GOT3 (cell line): ENCODE measurements around the gene BRAF.
"Not testable (repeated sequence)": the region's sequence is repeated elsewhere in the genome, so short reads cannot be mapped to it uniquely, and the experiment has no call there.

Experiments
- DNase-seq: peaks from one replicate; lab custom pipeline; 2025; ENCODE audit warnings: mixed read lengths; lab: John Stamatoyannopoulos, UW

Gene BRAF

DNA sequence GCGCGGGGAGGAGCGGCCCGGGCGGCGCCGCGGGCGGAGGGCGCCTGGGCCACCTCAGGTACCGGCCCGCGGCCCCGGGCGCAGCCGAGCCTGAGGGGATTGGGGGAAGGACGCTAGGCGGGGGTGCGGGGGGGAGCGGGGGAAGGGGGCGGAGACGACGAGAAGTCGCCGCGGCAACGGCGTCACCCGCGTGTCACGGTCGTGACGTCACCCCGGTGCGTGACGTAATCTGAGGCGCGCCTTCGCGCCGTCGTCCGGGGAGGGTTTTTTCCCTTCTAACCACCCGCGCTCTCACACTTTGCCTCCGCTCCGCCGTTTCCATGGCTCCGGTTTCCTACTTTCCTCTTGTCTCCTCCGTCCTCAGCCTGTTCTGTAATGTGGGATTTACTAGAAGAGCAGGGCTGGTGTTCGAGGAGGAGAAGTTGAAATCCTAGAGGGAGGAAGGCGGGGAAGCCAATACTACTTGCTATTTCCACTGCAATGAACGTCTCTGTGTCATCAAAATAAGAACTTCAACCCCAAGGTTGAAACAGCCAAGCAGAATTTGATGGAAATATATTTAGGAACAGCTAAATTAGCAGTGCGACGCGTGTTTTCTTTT, at the start of gene BRAF:
BRAF (minus strand) TSS at position 109 of the 601 bp plus-strand sequence. CDS start 226 bp downstream, outside the sequence.
- DNase-seq = peak; percentile 52

DNA sequence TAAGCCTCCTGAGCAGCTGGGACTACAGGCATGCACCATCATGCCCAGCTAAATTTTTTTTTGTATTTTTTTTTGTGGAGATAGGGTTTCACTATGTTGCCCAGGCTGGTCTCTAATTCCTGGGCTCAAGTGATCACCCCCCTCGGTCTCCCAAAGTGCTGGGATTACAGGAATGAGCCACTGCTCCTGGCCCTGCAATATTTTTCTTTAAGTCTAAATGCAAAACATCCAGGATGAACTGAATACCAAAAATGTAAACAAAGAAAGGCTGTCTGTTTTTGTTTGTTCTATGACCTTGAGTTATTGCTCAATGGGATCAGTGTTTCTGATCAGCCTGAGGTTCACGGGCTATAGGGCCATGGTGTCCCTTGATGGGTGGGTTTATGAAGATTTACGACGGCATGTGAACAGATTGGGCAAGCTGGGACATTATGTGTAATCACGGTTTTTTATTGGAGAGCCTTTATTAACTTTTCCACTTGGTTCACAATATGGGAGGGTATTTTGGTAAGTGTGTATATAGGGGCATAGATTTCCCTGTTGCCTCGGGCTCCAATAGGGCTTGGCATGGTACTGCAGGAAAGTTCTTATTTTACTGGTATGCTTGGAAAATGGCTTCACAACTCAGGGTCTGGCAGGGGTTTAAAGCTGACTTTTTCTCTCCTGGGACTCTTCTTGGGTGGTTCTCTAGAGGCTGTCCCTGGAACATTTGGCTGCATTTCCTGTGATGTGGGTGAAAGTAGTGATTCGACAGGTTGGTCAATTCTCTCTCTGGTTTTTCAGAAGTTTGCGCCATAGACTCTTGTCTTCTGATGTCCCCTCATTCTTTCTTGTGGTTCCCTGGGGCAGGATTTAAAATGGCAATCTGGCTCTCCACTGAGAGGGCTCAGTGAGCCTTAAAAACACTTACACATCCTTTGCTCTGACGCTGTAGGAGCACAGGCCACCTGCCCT, 48.4 kb upstream of the BRAF start:
- no peak for DNase-seq

- DNase-seq = no peak
Observed at GRCh38 chr7:140972344-140972743, 47.6 kb upstream of the BRAF start.

DNA sequence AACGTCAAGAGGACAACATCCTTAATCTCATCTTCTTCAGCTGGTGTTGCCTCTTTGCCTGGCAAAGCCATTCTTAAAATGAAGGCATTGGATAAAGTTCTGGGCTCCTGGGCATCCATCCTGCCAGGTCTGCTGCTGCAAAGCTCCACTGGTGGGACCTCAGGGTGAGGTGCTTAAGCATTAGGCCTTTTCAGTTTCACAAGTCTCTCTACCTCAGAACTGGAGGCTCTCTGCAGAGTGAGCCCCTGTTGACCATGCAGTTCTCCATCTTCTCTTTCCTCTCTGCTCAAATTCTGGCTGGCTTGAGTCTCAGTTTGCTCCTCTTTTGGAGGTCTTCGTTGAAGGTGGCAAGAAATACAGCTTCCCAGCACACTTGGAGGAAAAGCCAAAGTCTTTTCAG, 42.7 kb upstream of the BRAF start:
- DNase-seq = no peak

GRCh38 chr7:140966561-140967233, 42.0 kb upstream of the BRAF start:
- DNase-seq = no peak

- no peak for DNase-seq
Observed at GRCh38 chr7:140961117-140961516, 36.4 kb upstream of the BRAF start.

GRCh38 chr7:140956997-140957396, 32.3 kb upstream of the BRAF start:
- DNase-seq = not testable (repeated sequence)

GRCh38 chr7:140945940-140946339, 21.2 kb upstream of the BRAF start:
- no peak for DNase-seq

DNA sequence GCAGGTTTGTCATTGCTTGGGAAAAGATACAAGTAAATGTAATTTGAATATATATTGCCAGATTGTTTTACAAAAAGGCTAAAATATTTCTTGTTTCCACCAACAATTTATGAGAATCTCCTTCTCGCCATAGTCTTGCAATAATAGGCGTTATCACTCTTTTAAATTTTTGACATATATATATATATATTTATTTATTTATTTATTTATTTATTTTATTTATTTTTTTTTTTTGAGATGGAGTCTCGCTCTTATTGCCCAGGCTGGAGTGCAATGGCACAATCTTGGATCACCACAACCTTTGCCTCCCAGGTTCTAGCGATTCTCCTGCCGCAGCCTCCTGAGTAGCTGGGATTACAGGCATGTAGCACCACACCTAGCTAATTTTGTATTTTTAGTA, 17.5 kb upstream of the BRAF start:
- DNase-seq = not testable (repeated sequence)

DNA sequence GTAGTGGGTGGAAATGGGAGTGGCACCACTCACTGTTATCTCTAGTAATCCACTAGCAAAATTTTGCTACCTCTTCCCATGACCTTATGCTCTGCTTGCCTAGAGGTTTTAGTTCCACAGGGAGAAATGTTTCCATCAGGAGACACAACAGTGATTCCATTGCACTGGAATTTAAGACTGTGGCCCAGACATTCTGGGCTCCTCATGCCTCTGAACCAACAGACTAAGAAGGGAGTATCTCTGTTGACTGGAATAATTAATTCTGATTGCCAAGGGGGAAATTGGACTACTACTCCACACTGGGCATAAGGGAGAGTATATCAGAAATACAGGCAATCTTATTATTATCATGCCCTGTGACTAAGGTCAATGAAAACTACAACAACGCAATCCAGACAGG, 16.2 kb upstream of the BRAF start:
- DNase-seq = no peak

DNA sequence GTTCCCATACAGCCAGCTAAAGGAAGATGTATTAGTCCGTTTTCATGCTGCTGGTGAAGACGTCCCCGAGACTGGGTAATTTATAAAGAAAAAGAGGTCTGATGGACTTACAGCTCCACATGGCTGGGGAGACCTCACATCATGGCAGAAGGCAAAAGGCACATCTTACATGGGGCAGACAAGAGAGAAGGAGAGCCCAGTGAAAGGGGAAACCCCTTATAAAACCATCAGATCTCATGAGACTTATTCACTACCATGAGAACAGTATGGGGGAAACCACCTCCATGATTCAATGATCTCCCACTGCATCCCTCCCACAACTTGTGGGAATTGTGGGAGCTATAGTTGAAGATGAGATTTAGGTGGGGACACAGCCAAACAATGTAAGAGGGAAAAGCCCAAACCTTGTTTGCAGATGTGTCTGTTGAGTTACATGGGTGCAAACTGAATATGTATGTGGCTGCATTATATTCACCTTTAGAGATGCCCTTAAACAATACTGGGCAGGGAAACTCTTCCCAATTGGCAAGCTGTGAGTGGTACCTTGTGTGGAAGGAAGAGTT, 13.1 kb upstream of the BRAF start:
- DNase-seq = no peak

DNA sequence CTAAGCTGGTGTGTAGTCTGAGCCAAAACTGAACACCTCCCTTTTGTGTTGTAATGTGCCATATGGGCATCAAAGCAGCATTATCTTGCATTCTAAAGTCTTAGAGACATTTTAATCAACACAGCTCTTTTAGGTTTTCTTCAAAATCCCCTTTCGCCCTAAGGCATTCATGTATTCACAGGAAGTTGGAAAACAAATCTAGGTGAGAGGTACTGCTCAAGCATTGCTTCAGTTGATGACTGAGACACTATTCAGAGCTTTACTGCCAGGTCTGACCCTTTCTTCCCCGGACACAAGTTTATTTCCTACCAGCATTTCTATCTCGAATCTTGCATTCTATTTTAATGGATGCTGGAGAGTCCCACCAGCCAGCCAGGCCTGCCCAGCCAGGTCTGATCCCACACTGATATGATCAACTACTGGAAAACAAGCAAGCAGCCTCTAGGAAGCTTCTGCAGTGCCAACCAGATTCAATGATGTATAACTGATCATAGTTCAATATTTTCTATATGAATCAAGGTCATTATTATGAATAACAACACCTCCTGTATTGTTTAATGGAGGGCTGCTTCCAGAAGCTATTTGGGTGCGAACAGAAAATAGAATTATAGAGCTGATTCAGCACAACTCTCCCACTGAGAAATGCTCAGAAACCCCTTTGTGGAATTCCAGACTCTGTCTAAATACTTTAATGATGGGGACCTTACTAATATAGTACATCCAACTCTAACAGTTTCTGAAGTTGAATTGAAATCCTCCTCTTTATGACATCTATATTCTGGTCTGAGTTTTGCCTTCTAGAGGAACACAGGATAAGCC, 4.0 kb upstream of the BRAF start:
- DNase-seq = no peak

DNA sequence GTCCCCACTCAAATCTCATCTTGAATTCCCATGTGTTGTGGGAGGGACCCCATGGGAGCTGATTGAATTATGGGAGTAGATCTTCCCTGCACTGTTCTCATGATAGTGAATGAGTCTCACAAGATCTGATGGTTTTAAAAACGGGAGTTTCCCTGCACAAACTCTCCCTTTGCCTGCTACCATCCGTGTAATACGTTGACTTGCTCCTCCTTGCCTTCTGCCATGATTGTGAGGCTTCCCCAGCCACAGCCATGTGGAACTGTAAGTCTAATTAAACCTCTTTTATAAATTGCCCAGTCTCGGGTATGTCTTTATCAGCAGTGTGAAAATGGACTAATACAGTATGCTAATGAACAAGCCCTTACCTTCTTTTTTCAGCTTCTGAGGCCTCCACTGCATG, 3.2 kb upstream of the BRAF start:
- not testable (repeated sequence) for DNase-seq

DNA sequence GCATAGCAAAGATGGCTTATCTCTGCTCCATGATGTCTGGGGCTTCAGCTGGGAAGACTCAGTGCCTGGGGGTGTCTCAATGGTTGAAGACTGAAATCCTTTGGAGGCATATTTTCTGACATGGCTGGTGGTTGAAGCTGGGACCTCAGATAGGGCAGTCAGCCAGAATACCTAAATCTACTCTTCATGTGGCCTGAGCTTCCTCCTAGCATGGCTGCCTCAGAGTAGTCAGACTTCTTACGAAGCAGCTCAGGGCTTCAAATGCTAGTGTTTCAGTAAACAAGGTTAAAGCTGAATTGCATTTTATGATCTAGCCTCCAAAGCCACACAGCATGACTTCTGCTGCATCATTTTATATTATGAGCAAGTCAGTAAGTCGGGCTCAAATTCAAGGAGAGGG, 2.6 kb upstream of the BRAF start:
- no peak for DNase-seq

GRCh38 chr7:140926021-140926817, 1.5 kb upstream of the BRAF start:
- DNase-seq = no peak

DNA sequence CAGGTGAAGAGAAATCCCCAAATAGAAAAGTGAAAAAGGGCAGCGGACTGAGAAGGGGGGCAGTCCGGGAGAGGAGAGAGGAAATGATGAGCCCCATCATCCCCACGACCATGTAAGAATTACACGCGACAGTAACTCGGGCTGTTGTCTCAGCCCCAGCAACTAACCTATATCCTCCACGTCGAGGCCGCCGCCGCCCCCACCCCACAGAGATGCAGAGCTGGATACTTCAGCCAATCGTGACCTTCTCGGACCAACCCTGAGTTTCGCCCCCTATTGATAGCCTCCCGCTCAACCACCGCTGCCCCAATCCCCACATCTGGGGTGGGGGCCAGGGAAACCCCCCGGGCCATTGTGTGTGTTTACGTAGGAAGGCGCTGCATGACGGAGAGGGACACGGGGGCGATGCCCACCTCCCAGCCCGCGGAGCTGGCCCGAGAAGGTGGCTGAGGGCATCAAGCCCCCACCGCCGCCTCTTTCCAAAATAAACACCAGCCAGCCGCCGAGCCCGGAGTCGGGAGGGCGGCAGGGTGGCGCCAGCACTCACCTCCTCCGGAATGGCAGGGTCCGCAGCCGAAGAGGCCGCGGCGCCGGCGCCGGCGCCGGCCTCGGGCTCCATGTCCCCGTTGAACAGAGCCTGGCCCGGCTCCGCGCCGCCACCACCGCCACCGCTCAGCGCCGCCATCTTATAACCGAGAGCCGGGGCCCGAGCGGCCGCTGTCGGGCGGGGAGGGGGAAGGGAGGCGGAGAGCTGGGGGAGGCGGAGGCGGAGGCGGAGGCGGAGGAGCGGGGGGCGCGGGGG, 509 bp downstream of the BRAF start:
- no peak for DNase-seq

DNA sequence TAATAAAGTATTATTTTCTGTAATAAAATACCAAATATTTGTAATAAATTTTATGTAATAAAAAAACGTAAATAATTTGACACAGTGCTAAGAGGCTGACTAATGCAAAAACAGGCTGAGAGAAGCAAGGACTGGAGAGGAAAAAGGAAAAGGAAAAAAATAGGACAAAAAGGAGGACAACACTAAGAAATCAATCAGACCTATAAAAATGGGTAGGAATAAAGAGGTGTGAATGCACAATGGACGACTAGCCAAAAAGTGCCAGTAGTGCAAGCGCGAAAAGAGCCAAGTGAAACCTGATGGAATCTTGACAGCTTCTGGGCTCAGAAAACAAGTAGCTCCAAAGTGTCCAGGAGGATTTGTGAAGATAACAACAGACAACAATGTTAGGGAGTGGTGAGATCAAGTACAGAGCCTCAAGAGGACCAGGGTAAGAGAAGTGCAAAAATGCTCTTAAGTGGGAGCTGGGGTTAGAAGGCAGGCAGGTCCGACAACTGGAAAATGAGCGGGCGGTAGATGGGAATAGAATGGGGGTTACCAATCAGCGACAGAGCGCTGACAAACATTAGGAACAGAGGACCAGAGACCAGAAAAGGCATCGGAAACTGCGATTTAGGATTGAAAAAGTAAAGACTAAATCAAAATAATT, 1.2 kb downstream of the BRAF start:
- no peak for DNase-seq

DNA sequence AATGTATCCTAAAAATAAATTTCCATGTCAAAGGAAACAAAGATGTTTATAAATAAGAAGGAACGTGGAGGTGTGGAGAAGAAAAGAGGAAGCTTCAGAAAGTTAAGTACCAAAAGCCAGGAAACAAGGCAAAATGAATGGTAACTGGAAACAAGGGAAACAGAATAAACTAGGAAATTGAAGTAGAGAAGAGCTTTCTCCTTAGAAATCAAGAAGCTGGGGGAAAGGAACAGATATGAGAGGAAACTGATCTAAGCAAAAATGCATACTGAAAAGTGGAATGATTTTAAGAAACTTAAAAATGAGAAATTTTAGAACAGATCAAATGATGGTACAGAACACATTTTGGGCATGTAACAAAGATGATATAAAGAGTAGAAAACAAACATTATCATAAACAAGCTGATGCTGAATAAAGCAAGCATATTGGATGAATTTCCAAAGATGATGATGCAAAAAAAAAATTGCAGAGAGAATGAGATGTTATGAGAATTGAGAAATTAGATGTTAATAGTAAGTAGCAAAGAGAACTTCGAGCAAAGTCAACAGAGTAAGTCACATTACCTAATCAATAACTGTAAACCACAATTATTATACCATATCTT, 1.9 kb downstream of the BRAF start:
- no peak for DNase-seq

DNA sequence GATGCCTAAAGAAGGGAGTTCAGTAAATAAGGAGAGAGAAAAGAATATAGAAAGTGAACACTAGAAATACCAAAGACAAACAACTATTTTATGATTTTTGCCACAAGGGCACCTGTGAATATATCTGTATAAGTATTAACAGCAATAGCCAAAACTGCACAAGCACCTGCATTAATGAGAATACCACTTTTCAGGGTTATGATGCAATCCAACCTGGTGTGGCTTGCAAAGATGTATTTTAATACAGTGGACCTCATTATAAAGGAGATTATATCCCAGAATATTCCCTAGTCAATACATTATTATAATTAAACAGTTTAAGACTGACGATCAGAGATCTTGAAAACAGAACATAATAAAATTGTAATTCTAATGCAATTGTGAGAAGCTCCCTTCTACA, 4.0 kb downstream of the BRAF start:
- no peak for DNase-seq
